Lung microvascular endothelial cell (primary cell): Measurements from ENCODE around the gene DGKD. TPM values are rescaled to one million over a fixed set of nuclear protein-coding genes. Genes with fewer than 3 reads are reported as not detected.
A peak's percentile ranks its signal among the peaks of the same experiment; 100 is the strongest.

Experiments used
- DNase-seq, 2 donors: peaks; one replicate each; pipeline versions ENCODE4 v3.0.0 to v3.0.0-alpha.2; 2010; ENCODE audit warnings: low read depth in 2 of 2
- total RNA-seq: library from RNA; depleted of rRNA; stranded (reverse); fragments of >200 nt; gene quantifications from 2 replicates; pipeline ENCODE4 v1.2.1, GENCODE V29; 2014

Gene DGKD
- total RNA-seq, 1 donor from 2014 or later = 7.9 TPM

- no peak for DNase-seq
Observed at GRCh38 chr2:233476063-233476410, 121.7 kb downstream of the DGKD start.

GRCh38 chr2:233476651-233477547 is 122.6 kb downstream of the DGKD start:
- no peak for DNase-seq

- no peak for DNase-seq
Observed at GRCh38 chr2:233477548-233478433, 123.5 kb downstream of the DGKD start.

GRCh38 chr2:233479616-233480489 is 125.6 kb downstream of the DGKD start:
- no peak for DNase-seq

GRCh38 chr2:233480490-233481202 is 126.4 kb downstream of the DGKD start:
- peak; percentile 43 to 55 for DNase-seq

- DNase-seq = peak; percentile 15 to 41
Observed at GRCh38 chr2:233481368-233482142, 127.3 kb downstream of the DGKD start.

GRCh38 chr2:233482616-233483015 is 128.3 kb downstream of the DGKD start:
- peak in 1 of 2 donors; percentile 83 for DNase-seq

GRCh38 chr2:233485726-233486125 is 131.4 kb downstream of the DGKD start:
- no peak for DNase-seq

GRCh38 chr2:233486357-233486756 is 132.1 kb downstream of the DGKD start:
- no peak for DNase-seq

GRCh38 chr2:233486778-233487552 is 132.7 kb downstream of the DGKD start:
- peak; percentile 27 to 77 for DNase-seq

- DNase-seq = no peak
Observed at GRCh38 chr2:233487748-233488345, 133.6 kb downstream of the DGKD start.

GRCh38 chr2:233489143-233489542 is 134.8 kb downstream of the DGKD start:
- no peak for DNase-seq

GRCh38 chr2:233489666-233490065 is 135.4 kb downstream of the DGKD start:
- no peak for DNase-seq

- DNase-seq = no peak
Observed at GRCh38 chr2:233490831-233491230, 136.5 kb downstream of the DGKD start.

GRCh38 chr2:233491326-233491725 is 137.0 kb downstream of the DGKD start:
- no peak for DNase-seq

- DNase-seq = no peak
Observed at GRCh38 chr2:233492078-233492477, 137.8 kb downstream of the DGKD start.

GRCh38 chr2:233492751-233493150 is 138.5 kb downstream of the DGKD start:
- no peak for DNase-seq
